NAMALWA (cell line): ENCODE results near the gene SMNDC1.
"Not testable (repeated sequence)": the region's sequence is repeated elsewhere in the genome, so short reads cannot be mapped to it uniquely, and the experiment has no call there.

Experiments
- DNase-seq: peaks from one replicate; pipeline ENCODE4 v3.0.0-alpha.2; 2015; ENCODE audit warnings: low spot score

Gene SMNDC1

GRCh38 chr10:110251392-110251791 lies 53.3 kb downstream of the SMNDC1 start:
- not testable (repeated sequence) for DNase-seq

DNA sequence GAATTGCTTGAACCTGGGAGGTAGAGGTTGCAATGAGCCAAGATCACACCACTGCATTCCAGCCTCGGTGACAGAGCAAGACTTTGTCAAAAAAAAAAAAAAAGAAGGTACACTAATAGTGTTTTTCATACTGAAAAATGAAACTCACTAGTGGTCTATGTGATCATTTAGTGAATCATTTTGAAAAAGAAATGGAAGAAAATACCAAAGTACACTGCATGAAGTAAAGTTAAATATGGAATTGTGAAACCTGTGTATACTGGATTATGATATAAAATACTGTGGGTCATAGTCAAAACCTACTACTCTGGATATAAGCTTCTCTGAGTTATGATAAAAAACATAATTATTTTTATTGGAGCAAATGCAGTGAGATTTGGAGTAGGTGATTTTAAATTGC lies 55.2 kb downstream of the SMNDC1 start:
- DNase-seq = not testable (repeated sequence)

- not testable (repeated sequence) for DNase-seq
These were observed 56.9 kb downstream of the SMNDC1 start for GRCh38 chr10:110247833-110248232.

DNA sequence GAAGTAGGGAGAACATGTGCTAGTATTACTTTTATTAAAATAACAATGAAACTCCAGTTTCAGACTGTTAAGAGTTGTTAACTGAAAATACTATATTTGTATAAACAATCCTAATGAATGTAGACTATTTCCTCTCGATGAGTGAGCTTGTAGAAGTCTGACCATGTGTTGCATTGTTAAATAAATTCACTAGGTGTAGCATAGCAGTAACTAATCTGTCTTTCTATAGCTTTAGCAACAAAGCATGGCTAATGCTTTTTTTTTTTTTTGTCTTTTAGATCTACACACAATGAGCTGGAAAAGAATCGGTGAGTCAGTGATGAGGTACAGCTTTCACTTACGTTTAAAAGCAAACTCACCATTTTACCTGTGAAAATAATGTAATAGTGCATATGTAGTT lies 60.2 kb downstream of the SMNDC1 start:
- no peak for DNase-seq

DNA sequence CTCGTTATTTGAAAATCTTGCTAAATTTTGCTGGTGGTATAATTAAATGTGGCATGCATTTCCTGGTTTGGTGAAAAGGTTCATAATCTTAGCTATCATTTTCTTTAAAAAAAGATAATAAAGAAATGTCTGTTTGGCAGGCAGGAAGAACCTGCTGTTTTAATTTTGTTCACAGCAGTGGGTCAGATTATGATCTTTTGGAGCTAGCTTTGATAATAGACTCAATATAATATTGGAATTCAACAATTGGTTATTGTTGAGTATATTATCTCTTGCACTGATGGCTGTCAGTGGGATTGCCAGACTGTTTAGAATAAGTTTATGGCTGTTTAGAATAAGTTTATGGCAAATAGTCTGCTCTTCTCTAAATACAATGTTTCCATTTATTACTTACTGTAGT lies 62.2 kb downstream of the SMNDC1 start:
- DNase-seq = no peak

- no peak for DNase-seq
These were observed 62.9 kb downstream of the SMNDC1 start for GRCh38 chr10:110241841-110242240.

- DNase-seq = no peak
These were observed 63.3 kb downstream of the SMNDC1 start for GRCh38 chr10:110241407-110241806.
